ENCODE measurements around the gene JAG2. TPM values are rescaled to one million over a fixed set of nuclear protein-coding genes. Genes with fewer than 3 reads are reported as not detected.

JAG2 gene
- total RNA-seq, 3 donors from 2014 or later = 4.2 to 15.4 (median 13.1) TPM

DNA sequence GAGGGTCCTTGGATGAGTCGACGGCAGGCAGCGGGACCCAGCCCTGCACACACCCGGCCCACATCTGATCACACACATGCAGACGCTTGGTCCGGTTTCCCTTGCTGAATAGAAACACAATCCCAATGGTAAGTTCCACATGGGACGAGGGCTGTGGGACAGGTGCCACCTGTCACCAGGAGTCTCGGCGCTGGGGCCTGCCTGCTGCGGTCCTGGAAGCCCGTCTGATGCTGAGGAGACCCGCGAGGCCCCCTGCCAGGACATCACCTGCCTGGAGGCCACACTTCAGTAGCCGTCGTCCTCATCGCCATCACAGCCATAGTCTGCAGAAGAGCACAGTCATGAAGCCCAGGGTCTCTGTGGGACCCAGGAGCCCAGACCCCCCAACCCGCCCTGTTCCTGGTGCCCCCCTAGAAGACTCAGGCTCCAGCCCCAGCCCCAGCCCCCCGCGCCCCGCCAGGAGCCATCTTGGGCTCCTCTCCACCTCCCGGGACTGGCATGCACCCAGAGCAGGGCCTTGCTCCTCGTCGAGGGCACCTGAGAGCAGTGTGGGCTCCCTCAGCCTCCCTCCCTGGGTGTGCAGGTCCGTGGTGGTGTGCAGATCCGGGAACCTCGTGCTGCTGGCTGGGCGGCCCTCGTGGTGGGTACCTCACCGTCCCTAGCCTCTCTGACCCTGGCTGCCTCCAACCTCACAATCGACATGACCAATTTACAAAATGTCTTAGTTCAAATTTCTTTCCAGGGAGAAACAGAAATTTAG lies 41.9 kb upstream of the JAG2 start:
- Histone ChIP-seq H3K27ac (no peak overlapping the region), H3K9me3 (no peaks in the 10 kb centered on the region), H3K4me3 (no peak overlapping the region), H3K27me3 (no peaks in the 10 kb centered on the region), H3K4me1 (peaks cover 0 to 5% of the 10 kb centered on the region in 2 donors), H3K36me3 (no peaks in the 10 kb centered on the region)
- intact Hi-C loops (cut with DNase I; ENCODE audit: low total_unique reads) = loop anchor here (10.0 kb wide), 1 partner anchor 134 kb away; no protein-coding TSS in a partner anchor
- TF ChIP-seq, protein P1, sequence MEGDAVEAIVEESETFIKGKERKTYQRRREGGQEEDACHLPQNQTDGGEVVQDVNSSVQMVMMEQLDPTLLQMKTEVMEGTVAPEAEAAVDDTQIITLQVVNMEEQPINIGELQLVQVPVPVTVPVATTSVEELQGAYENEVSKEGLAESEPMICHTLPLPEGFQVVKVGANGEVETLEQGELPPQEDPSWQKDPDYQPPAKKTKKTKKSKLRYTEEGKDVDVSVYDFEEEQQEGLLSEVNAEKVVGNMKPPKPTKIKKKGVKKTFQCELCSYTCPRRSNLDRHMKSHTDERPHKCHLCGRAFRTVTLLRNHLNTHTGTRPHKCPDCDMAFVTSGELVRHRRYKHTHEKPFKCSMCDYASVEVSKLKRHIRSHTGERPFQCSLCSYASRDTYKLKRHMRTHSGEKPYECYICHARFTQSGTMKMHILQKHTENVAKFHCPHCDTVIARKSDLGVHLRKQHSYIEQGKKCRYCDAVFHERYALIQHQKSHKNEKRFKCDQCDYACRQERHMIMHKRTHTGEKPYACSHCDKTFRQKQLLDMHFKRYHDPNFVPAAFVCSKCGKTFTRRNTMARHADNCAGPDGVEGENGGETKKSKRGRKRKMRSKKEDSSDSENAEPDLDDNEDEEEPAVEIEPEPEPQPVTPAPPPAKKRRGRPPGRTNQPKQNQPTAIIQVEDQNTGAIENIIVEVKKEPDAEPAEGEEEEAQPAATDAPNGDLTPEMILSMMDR (IDR thresholded peaks at IDR 0.05) = no peak
- TF ChIP-seq POLR2AphosphoS5 (IDR thresholded peaks at IDR 0.05) = no peak
- TF ChIP-seq POLR2A (IDR thresholded peaks at IDR 0.05) = no peak
- no peak for DNase-seq (ENCODE audit: low spot score in 2 of 2)

DNA sequence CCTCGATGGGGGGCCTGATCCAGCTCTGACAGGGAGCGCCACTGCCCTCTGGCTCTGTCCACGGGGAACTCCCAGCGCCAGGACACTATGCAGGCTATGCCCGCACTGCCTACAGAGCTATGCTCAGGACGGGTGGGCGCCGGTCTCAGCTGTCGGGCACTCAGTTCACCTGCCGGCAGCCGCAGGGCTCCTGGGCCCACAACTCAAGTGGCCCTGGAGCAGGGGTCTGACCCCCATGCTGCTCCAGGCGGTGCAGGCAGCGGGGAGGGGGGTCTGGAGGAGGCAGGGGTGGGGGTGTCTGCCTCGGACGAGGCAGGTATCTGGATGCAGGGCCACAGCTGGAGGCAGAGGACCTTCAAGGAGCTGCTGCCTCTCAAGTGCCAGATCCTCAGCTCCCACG lies 41.1 kb upstream of the JAG2 start:
- H3K36me3 ChIP-seq = no peaks in the 10 kb centered on the region

DNA sequence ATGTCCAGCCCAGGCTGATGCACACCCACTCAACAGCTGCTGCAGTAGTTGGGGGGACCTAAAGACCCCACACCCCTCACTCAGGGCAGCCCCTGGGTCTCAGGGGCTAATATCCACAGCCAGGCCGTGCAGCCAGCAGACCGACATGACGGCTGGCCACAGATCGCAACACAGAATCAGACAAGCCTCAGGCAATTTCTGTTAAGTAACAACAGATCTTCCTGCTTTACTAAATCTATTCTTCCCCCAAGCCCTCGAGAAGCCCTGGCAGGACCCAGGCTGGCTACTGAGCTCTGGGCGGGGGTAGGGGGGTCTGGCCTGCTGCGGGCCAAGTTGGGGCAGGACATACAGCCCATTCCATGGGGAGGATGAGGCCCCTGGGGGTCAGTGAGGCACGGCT lies 40.5 kb upstream of the JAG2 start:
- no peak for DNase-seq (ENCODE audit: low spot score in 2 of 2)
- Histone ChIP-seq H3K27me3 (no peaks in the 10 kb centered on the region), H3K27ac (no peak overlapping the region), H3K9me3 (no peaks in the 10 kb centered on the region), H3K4me1 (peaks cover 0 to 15% of the 10 kb centered on the region in 2 donors), H3K4me3 (no peak overlapping the region), H3K36me3 (no peaks in the 10 kb centered on the region)
- no peak for TF ChIP-seq POLR2A (IDR thresholded peaks at IDR 0.05)
- TF ChIP-seq, protein P1 (IDR thresholded peaks at IDR 0.05) = no peak
- TF ChIP-seq POLR2AphosphoS5 (IDR thresholded peaks at IDR 0.05) = no peak
- intact Hi-C loops (cut with DNase I; ENCODE audit: low total_unique reads) = no loop called here

More for the DNA sequence above, 41.1 kb upstream of the JAG2 start:
- H3K27ac ChIP-seq = no peak overlapping the region
- DNase-seq (ENCODE audit: low spot score in 2 of 2) = no peak
- no peaks in the 10 kb centered on the region for H3K27me3 ChIP-seq
- no peak overlapping the region for H3K4me3 ChIP-seq
- TF ChIP-seq POLR2A (IDR thresholded peaks at IDR 0.05) (no peak), POLR2AphosphoS5 (IDR thresholded peaks at IDR 0.05) (no peak)
- TF ChIP-seq, protein P1 (IDR thresholded peaks at IDR 0.05) = no peak
- intact Hi-C loops (cut with DNase I; ENCODE audit: low total_unique reads) = loop anchor here (10.0 kb wide), 1 partner anchor 135 kb away; no protein-coding TSS in a partner anchor
- H3K9me3 ChIP-seq = no peaks in the 10 kb centered on the region
- peaks cover 0 to 12% of the 10 kb centered on the region in 2 donors for H3K4me1 ChIP-seq

DNA sequence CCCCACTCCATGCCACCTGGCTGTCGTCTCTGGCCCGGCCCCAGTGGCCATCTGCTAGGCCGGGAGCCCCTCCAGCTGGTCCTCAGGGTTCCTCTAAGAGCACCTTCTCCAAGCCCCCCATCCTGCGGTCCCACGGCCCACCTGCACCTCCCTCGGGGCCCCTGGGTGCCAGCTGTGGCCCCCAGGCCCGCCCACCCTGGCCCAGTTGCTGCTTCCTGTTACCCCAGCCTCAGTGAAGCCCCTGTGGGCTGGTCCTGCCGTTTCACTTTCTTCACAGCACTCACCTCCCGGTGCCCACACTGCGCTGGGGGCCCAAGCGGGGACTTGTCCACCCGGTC lies 40.1 kb upstream of the JAG2 start:
- no peak for TF ChIP-seq POLR2A (IDR thresholded peaks at IDR 0.05)
- TF ChIP-seq, protein P1 (IDR thresholded peaks at IDR 0.05) = no peak
- no peak for TF ChIP-seq POLR2AphosphoS5 (IDR thresholded peaks at IDR 0.05)
- H3K4me1 ChIP-seq = peaks cover 0 to 15% of the 10 kb centered on the region in 2 donors
- H3K4me3 ChIP-seq = no peak overlapping the region
- H3K9me3 ChIP-seq = no peaks in the 10 kb centered on the region
- H3K27me3 ChIP-seq = no peaks in the 10 kb centered on the region
- no peak for DNase-seq (ENCODE audit: low spot score in 2 of 2)
- no peaks in the 10 kb centered on the region for H3K36me3 ChIP-seq
- intact Hi-C loops (cut with DNase I; ENCODE audit: low total_unique reads) = no loop called here
- no peak overlapping the region for H3K27ac ChIP-seq

DNA sequence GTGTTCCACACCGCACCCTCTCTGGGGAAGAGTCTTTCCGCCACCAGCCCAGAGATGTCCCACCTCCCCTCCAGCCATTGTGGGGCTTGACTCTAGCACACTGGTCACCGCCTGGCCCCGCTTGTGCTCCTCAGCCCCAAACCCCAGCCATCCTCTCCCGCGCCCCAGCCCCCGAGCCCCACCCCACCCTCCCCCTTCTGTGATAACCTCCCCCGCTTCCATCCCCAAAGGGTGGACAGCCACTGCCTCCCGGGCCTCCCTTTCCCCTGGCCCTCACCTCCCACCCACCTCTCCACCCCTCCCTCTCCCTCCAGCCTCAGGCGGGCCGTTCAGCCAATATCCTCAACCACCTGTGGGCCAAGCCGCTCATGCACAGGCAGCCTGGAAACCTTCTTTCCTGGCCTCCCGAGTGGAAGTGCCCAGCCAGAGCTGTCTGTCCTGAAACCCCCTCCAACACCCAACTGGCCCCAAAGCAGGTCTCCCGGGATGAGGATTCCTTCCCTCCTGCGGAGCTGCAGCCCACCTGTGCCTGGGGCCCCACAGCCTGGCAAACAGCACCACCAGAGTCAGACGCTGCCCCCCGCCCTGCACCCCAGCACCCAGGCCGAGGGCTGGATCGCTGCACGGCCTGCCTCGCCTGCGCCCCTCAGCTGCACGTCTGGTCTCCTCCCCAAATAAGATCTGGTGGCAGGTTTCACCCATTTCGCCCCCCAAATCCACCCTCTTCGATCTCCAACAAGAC lies 39.6 kb upstream of the JAG2 start:
- TF ChIP-seq, protein P1 (IDR thresholded peaks at IDR 0.05) = no peak
- no peak for TF ChIP-seq POLR2A (IDR thresholded peaks at IDR 0.05)
- no peak for TF ChIP-seq POLR2AphosphoS5 (IDR thresholded peaks at IDR 0.05)
- DNase-seq (ENCODE audit: low spot score in 2 of 2) = no peak
- no peaks in the 10 kb centered on the region for H3K9me3 ChIP-seq
- H3K4me1 ChIP-seq = peaks cover 0 to 15% of the 10 kb centered on the region in 2 donors
- no peak overlapping the region for H3K4me3 ChIP-seq
- no peaks in the 10 kb centered on the region for H3K36me3 ChIP-seq
- intact Hi-C loops (cut with DNase I; ENCODE audit: low total_unique reads) = no loop called here
- no peaks in the 10 kb centered on the region for H3K27me3 ChIP-seq
- no peak overlapping the region for H3K27ac ChIP-seq

Data from breast epithelium (tissue), 4 donors.